HEK293T (cell line): ENCODE results near the gene BTBD9.

Source experiments
- CTCF ChIA-PET: fragments of 350-600 bp; formaldehyde crosslinking; extraction: SDS; loops from one replicate; lab custom pipeline; 2021; ENCODE audit warnings: antibody characterized with exemption, inconsistent platforms; lab: Yijun Ruan, JAX
- POLR2A ChIA-PET: fragments of 350-600 bp; formaldehyde crosslinking; extraction: SDS; loops from one replicate; lab custom pipeline; 2020; ENCODE audit warnings: antibody characterized with exemption, inconsistent platforms; lab: Yijun Ruan, JAX
- DNase-seq: peaks from one replicate; pipeline ENCODE4 v3.0.0; 2012; ENCODE audit warnings: mixed read lengths; ENCODE audit errors: extremely low spot score
- ARNT ChIP-seq: fragments of 450-650 bp; IDR thresholded peaks from 2 replicates; pipeline ENCODE4 v1.6.1; 2017; ENCODE audit warnings: mild to moderate bottlenecking
- BHLHE40 ChIP-seq: fragments of 450-650 bp; IDR thresholded peaks from 2 replicates; pipeline ENCODE4 v1.6.1; 2016; ENCODE audit warnings: mild to moderate bottlenecking, moderate library complexity, borderline replicate concordance
- CTBP1 ChIP-seq: fragments of 450-650 bp; IDR thresholded peaks from 2 replicates; pipeline ENCODE4 v1.6.1; 2016; ENCODE audit warnings: borderline replicate concordance
- ELF4 ChIP-seq: fragments of 450-650 bp; IDR thresholded peaks from 2 replicates; pipeline ENCODE4 v1.6.1; 2017; ENCODE audit warnings: antibody characterized with exemption
- FOXA1 ChIP-seq: fragments of 450-650 bp; IDR thresholded peaks from 2 replicates; pipeline ENCODE4 v1.6.1; 2016; ENCODE audit warnings: mild to moderate bottlenecking
- FOXK2 ChIP-seq: fragments of 450-650 bp; IDR thresholded peaks from 2 replicates; pipeline ENCODE4 v1.6.1; 2016; ENCODE audit warnings: mild to moderate bottlenecking
- FOXM1 ChIP-seq: fragments of 450-650 bp; IDR thresholded peaks from 2 replicates; pipeline ENCODE4 v1.6.1; 2017; ENCODE audit warnings: mild to moderate bottlenecking, borderline replicate concordance
- HDGF ChIP-seq: fragments of 450-650 bp; IDR thresholded peaks from 2 replicates; pipeline ENCODE4 v1.6.1; 2017; ENCODE audit warnings: antibody characterized with exemption, borderline replicate concordance
- L3MBTL2 ChIP-seq: fragments of 450-650 bp; conservative IDR thresholded peaks from 2 replicates; pipeline ENCODE4 v1.6.1; 2016; ENCODE audit warnings: mild to moderate bottlenecking
- LEF1 ChIP-seq: fragments of 450-650 bp; IDR thresholded peaks from 2 replicates; pipeline ENCODE4 v1.6.1; 2017; ENCODE audit warnings: mild to moderate bottlenecking, borderline replicate concordance
- NFRKB ChIP-seq: fragments of 450-650 bp; IDR thresholded peaks from 2 replicates; pipeline ENCODE4 v1.6.1; 2016; ENCODE audit warnings: mild to moderate bottlenecking, moderate library complexity
- SP1 ChIP-seq: fragments of 450-650 bp; IDR thresholded peaks from 2 replicates; pipeline ENCODE4 v1.6.1; 2017
- SUZ12 ChIP-seq: fragments of 450-650 bp; IDR thresholded peaks from 2 replicates; pipeline ENCODE4 v1.6.1; 2016; ENCODE audit warnings: mild to moderate bottlenecking
- TARDBP ChIP-seq: fragments of 450-650 bp; IDR thresholded peaks from 2 replicates; pipeline ENCODE4 v1.6.1; 2016
- ZNF384 ChIP-seq: fragments of 450-650 bp; IDR thresholded peaks from 2 replicates; pipeline ENCODE4 v1.6.1; 2016
- TF ChIP-seq, protein P1 (sequence below): fragments of 450-650 bp; IDR thresholded peaks from 2 replicates; pipeline ENCODE4 v1.6.1; 2016

BTBD9 gene

DNA sequence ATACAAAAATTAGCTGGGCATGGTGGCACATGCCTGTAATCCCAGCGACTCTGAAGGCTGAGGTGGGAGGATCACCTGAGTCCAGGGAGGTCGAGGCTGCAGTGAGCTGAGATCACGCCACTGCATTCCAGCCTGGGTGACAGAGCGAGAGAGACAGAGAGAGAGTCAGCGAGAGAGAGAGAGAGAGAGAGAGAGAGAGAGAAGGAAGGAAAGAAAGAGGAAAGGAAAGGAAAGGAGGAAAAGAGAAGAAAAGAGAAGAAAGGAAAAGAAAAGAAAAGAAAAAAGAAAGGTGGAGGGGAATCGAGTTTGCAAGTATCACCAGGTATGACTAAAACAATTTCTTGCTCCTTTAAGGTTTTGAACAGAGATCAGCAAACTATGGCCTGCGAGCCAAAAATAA lies 152.3 kb downstream of the BTBD9 start:
- TF ChIP-seq SP1 (no peak), ELF4 (no peak), TARDBP (no peak), L3MBTL2 (no peak), NFRKB (no peak), LEF1 (no peak), HDGF (no peak), BHLHE40 (no peak)
- ChIA-PET POLR2A (no interaction called here), CTCF (no interaction called here)
- DNase-seq = no peak

DNA sequence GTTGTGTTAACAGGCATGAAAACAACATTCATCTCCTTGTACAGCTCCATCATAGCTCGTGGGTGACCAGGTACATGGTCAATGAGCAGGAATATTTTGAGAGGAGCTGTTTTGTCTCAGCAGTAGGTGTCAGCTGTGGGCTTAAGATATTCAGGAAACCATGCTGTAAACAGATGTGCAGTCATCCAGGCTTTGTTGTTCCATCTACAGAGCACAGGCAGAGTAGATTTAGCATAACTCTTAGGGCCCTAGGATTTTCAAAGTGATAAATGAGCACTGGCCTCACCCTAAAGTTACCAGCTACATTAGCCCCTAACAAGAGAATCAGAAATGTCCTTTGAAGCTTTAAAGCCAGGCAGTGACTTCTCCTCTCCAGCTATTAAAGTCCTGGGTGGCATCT lies 154.2 kb downstream of the BTBD9 start:
- no peak for DNase-seq
- no peak for TF ChIP-seq FOXA1
- no peak for TF ChIP-seq CTBP1
- no peak for TF ChIP-seq HDGF
- TF ChIP-seq FOXM1 = no peak
- TF ChIP-seq FOXK2 = no peak
- no peak for TF ChIP-seq SUZ12
- TF ChIP-seq LEF1 = no peak
- TF ChIP-seq BHLHE40 = no peak
- TF ChIP-seq ZNF384 = no peak
- no peak for TF ChIP-seq NFRKB
- no peak for TF ChIP-seq TARDBP
- no peak for TF ChIP-seq ELF4
- no peak for TF ChIP-seq L3MBTL2
- no peak for TF ChIP-seq SP1
- TF ChIP-seq ARNT = no peak
- TF ChIP-seq, protein P1, sequence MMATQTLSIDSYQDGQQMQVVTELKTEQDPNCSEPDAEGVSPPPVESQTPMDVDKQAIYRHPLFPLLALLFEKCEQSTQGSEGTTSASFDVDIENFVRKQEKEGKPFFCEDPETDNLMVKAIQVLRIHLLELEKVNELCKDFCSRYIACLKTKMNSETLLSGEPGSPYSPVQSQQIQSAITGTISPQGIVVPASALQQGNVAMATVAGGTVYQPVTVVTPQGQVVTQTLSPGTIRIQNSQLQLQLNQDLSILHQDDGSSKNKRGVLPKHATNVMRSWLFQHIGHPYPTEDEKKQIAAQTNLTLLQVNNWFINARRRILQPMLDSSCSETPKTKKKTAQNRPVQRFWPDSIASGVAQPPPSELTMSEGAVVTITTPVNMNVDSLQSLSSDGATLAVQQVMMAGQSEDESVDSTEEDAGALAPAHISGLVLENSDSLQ = no peak
- ChIA-PET POLR2A (no interaction called here), CTCF (no interaction called here)

DNA sequence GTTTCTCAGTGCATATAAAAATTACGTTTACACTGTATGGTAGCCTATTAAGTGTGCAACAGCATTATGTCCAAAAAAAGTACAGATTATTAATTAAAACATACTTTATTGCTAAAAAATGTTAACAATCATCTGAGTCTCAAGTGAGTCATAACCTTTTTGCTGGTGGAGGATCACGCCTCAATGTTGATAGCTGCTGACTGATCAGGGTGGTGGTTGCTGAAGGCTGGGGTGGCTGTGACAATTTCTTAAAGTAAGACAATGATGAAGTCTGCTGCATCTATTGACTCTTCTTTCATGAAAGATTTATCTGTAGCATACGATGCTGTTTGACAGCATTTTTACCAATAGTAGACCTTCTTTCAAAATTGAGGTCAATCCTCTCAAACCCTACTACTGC lies 155.1 kb downstream of the BTBD9 start:
- ChIA-PET POLR2A (no interaction called here), CTCF (no interaction called here)
- DNase-seq = no peak
- TF ChIP-seq FOXM1 (no peak), NFRKB (no peak), SP1 (no peak), ELF4 (no peak), LEF1 (no peak), BHLHE40 (no peak), FOXA1 (no peak), HDGF (no peak), TARDBP (no peak), ARNT (no peak), SUZ12 (no peak), L3MBTL2 (no peak), CTBP1 (no peak), ZNF384 (no peak), FOXK2 (no peak)
- TF ChIP-seq, protein P1 = no peak

DNA sequence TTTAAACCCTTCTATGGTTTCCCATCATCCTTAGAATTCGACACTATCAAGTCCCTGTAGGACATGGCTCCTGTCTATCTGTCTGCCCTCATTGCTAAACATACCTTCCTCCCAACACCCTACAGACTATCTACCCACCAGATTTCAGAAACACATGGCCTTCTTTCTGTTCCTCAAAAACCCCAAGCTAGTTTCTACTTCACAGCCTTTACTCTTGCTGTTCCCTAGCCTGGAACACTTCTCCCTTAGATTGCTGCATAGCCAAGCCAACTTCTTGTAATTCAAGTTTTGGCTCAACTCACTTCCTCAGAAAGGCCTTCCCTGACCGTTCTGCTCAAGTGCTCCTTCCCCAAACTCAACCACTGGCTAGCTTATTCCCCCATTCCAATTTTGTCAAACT lies 156.2 kb downstream of the BTBD9 start:
- TF ChIP-seq, protein P1 = no peak
- no peak for TF ChIP-seq LEF1
- TF ChIP-seq CTBP1 = no peak
- TF ChIP-seq HDGF = no peak
- TF ChIP-seq SUZ12 = no peak
- no peak for TF ChIP-seq ELF4
- no peak for TF ChIP-seq TARDBP
- no peak for TF ChIP-seq NFRKB
- no peak for TF ChIP-seq FOXM1
- no peak for TF ChIP-seq L3MBTL2
- TF ChIP-seq ARNT = no peak
- TF ChIP-seq ZNF384 = no peak
- TF ChIP-seq FOXA1 = no peak
- no peak for TF ChIP-seq SP1
- no peak for TF ChIP-seq BHLHE40
- no peak for TF ChIP-seq FOXK2
- no peak for DNase-seq
- ChIA-PET CTCF (no interaction called here), POLR2A (no interaction called here)

DNA sequence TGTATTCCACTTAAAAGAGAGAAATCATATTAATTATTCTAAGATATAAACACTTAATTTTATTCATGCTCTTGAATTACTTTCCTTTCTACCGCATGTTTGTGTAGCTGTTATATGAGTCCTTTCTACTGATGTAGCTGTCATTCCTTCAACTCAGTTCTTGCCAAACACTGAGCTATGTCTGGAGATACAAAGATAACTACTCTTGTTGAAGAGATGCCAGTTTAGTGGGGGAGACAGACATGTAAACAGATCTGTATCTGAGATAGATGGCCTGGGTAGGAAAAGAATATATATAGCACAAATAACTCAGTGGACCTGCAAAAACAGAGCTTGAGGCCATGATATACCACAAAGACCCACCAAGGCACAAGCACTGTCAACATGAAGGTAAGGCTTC lies 157.3 kb downstream of the BTBD9 start:
- CTCF ChIA-PET = interaction anchor here (1.4 kb wide), 1 partner anchor 11 kb away, joined by 6 read pairs; no protein-coding TSS in a partner anchor
- DNase-seq = no peak
- POLR2A ChIA-PET = no interaction called here
- TF ChIP-seq, protein P1 = no peak
- TF ChIP-seq SUZ12 = no peak
- no peak for TF ChIP-seq FOXM1
- no peak for TF ChIP-seq ARNT
- no peak for TF ChIP-seq L3MBTL2
- no peak for TF ChIP-seq ELF4
- no peak for TF ChIP-seq CTBP1
- TF ChIP-seq FOXK2 = no peak
- TF ChIP-seq FOXA1 = no peak
- TF ChIP-seq NFRKB = no peak
- TF ChIP-seq LEF1 = no peak
- no peak for TF ChIP-seq HDGF
- no peak for TF ChIP-seq SP1
- TF ChIP-seq BHLHE40 = no peak
- no peak for TF ChIP-seq ZNF384
